ENCODE data around the gene REP15. TPM values are rescaled to one million over a fixed set of nuclear protein-coding genes. Genes with fewer than 3 reads are reported as not detected.

Gene REP15
- total RNA-seq, 4 donors from 2014 or later: 0.29 to 1.9 (median 1.4) TPM; not detected in 1

DNA sequence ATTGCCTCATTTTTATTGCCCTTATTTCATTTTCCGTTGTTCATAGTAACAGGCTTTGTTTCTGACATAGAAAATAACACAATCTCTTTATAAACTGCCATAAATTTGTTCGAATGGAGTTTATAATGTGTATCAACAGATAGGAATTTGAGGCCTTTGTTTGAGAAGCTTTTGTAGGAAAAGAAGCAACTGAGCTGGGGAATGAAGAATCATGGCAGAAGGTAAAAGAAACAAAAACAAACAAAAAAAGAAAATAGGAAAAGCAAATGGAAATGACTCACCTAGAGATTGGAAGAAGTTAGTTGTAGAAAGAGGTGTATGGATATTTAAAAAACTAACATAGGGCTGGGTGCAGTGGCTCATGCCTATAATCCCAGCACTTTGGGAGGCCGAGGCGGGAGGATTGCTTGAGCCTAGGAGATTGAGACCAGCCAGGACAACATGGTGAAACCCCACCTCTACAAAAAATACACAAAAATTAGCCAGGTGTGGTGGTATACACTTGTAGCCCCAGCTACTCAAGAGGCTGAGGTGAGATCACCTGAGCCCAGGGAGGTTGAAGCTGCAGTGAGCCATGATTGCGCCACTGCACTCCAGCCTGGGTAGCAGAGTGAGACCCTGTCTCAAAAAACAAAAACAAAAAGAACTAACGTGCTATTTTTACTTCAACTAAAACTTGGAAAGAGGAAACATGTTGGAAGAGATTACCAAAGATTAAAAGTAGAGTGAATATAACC is 523 bp upstream of the REP15 start:
- Histone ChIP-seq H3K27me3 (no peaks in the 10 kb centered on the region), H3K9me3 (no peaks in the 10 kb centered on the region), H3K4me1 (no peaks in the 10 kb centered on the region), H3K36me3 (no peaks in the 10 kb centered on the region), H3K4me3 (no peak overlapping the region), H3K27ac (no peak overlapping the region)
- TF ChIP-seq POLR2A (IDR thresholded peaks at IDR 0.05): no peak
- TF ChIP-seq, protein P1, sequence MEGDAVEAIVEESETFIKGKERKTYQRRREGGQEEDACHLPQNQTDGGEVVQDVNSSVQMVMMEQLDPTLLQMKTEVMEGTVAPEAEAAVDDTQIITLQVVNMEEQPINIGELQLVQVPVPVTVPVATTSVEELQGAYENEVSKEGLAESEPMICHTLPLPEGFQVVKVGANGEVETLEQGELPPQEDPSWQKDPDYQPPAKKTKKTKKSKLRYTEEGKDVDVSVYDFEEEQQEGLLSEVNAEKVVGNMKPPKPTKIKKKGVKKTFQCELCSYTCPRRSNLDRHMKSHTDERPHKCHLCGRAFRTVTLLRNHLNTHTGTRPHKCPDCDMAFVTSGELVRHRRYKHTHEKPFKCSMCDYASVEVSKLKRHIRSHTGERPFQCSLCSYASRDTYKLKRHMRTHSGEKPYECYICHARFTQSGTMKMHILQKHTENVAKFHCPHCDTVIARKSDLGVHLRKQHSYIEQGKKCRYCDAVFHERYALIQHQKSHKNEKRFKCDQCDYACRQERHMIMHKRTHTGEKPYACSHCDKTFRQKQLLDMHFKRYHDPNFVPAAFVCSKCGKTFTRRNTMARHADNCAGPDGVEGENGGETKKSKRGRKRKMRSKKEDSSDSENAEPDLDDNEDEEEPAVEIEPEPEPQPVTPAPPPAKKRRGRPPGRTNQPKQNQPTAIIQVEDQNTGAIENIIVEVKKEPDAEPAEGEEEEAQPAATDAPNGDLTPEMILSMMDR (IDR thresholded peaks at IDR 0.05): no peak
- DNase-seq: no peak
- intact Hi-C loops (cut with DNase I; ENCODE audit: low total_unique reads): no loop called here

- H3K9me3 ChIP-seq: no peaks in the 10 kb centered on the region
- no peak overlapping the region for H3K27ac ChIP-seq
- H3K27me3 ChIP-seq: no peaks in the 10 kb centered on the region
- DNase-seq: no peak
- intact Hi-C loops (cut with DNase I; ENCODE audit: low total_unique reads): no loop called here
- no peaks in the 10 kb centered on the region for H3K36me3 ChIP-seq
- no peak for TF ChIP-seq POLR2A (IDR thresholded peaks at IDR 0.05)
- TF ChIP-seq, protein P1 (IDR thresholded peaks at IDR 0.05): no peak
- H3K4me1 ChIP-seq: no peaks in the 10 kb centered on the region
- H3K4me3 ChIP-seq: no peak overlapping the region
Measured at GRCh38 chr12:27696864-27697564, 767 bp downstream of the REP15 start.

- TF ChIP-seq POLR2A (IDR thresholded peaks at IDR 0.05): no peak
- TF ChIP-seq, protein P1 (IDR thresholded peaks at IDR 0.05): peak; percentile 65 to 74 (median 72)
- Histone ChIP-seq H3K4me3 (no peak overlapping the region), H3K4me1 (no peaks in the 10 kb centered on the region), H3K27ac (no peak overlapping the region), H3K27me3 (no peaks in the 10 kb centered on the region), H3K36me3 (no peaks in the 10 kb centered on the region), H3K9me3 (no peaks in the 10 kb centered on the region)
- DNase-seq: peak; percentile 49 to 67
- intact Hi-C loops (cut with DNase I; ENCODE audit: low total_unique reads): no loop called here
Measured at GRCh38 chr12:27703720-27704452, 7.6 kb downstream of the REP15 start.

GRCh38 chr12:27705263-27705662 is 9.0 kb downstream of the REP15 start:
- no peaks in the 10 kb centered on the region for H3K36me3 ChIP-seq
- no peak overlapping the region for H3K4me3 ChIP-seq
- H3K9me3 ChIP-seq: no peaks in the 10 kb centered on the region
- H3K4me1 ChIP-seq: no peaks in the 10 kb centered on the region
- intact Hi-C loops (cut with DNase I; ENCODE audit: low total_unique reads): no loop called here
- TF ChIP-seq POLR2A (IDR thresholded peaks at IDR 0.05): no peak
- TF ChIP-seq, protein P1 (IDR thresholded peaks at IDR 0.05): no peak
- H3K27ac ChIP-seq: no peak overlapping the region
- DNase-seq: no peak
- no peaks in the 10 kb centered on the region for H3K27me3 ChIP-seq
